CD4-positive, alpha-beta T cell (primary cell): ENCODE results near the gene ANXA10. TPM values are rescaled to one million over a fixed set of nuclear protein-coding genes. Genes with fewer than 3 reads are reported as not detected.

ENCODE experiments used
- ATAC-seq: fragments of 200-7000 bp; cut with Tn5 transposase; one replicate; pipeline ENCODE4 v1.10.0; 2022; ENCODE audit warnings: mild to moderate bottlenecking; ENCODE audit not compliant: poor library complexity
- CTCF ChIA-PET: fragments of 350-600 bp; sonication (Branson Sonifier 250); formaldehyde crosslinking; loops from one replicate; lab custom pipeline; 2021; ENCODE audit warnings: antibody characterized with exemption, inconsistent platforms; lab: Charles Lee
- POLR2A ChIA-PET: fragments of 350-600 bp; sonication (Branson Sonifier 250); formaldehyde crosslinking; loops from one replicate; lab custom pipeline; 2021; ENCODE audit warnings: antibody characterized with exemption, inconsistent platforms; lab: Charles Lee
- DNase-seq, 14 experiments: peaks; one replicate each; pipeline ENCODE4 v3.0.0-alpha.2; 2013 to 2020; ENCODE audit warnings: mixed read lengths in 2 of 14
- H3K27ac ChIP-seq, 2 donors: one replicate each; pipeline versions ENCODE4 v1.5.1 to v1.7.0; 2013; ENCODE audit warnings: low read length in 2 of 2, low read depth in 1 of 2, mild to moderate bottlenecking in 1 of 2
- H3K27me3 ChIP-seq, 2 experiments: 1 replicate in 1 of 2; 2 replicates in 1 of 2; pipeline versions ENCODE4 v1.6.1 to v1.7.0; 2013; ENCODE audit warnings: low read length in 2 of 2, control low read depth in 1 of 2, mild to moderate bottlenecking in 1 of 2, moderate library complexity in 1 of 2; ENCODE audit not compliant: insufficient read depth in 2 of 2, control insufficient read depth in 1 of 2
- H3K36me3 ChIP-seq: one replicate; pipeline ENCODE4 v1.6.1; 2013; ENCODE audit warnings: low read length, control low read depth; ENCODE audit not compliant: insufficient read depth
- H3K4me1 ChIP-seq: one replicate; pipeline ENCODE4 v1.6.1; 2013; ENCODE audit warnings: low read length, control low read depth; ENCODE audit not compliant: insufficient read depth
- H3K4me3 ChIP-seq: one replicate; pipeline ENCODE4 v1.5.1; 2013; ENCODE audit warnings: mild to moderate bottlenecking, low read length, moderate library complexity
- H3K9me3 ChIP-seq, 2 experiments: 1 replicate in 1 of 2; 2 replicates in 1 of 2; pipeline versions ENCODE4 v1.6.1 to v1.7.0; 2013; ENCODE audit warnings: low read length in 2 of 2, mild to moderate bottlenecking in 2 of 2, control low read depth in 1 of 2, moderate library complexity in 1 of 2; ENCODE audit not compliant: control insufficient read depth in 1 of 2, insufficient read depth in 1 of 2
- H3K27ac Mint-ChIP-seq: one replicate; pipeline ENCODE4 v1.8.0; 2020; ENCODE audit warnings: mixed read lengths
- H3K27me3 Mint-ChIP-seq: one replicate; pipeline ENCODE4 v1.8.0; 2021; ENCODE audit warnings: mixed read lengths
- H3K36me3 Mint-ChIP-seq: one replicate; pipeline ENCODE4 v1.8.0; 2021; ENCODE audit warnings: low read depth, mixed read lengths
- H3K4me1 Mint-ChIP-seq: one replicate; pipeline ENCODE4 v1.8.0; 2021; ENCODE audit warnings: low read depth, mixed read lengths
- H3K4me3 Mint-ChIP-seq: one replicate; pipeline ENCODE4 v1.8.0; 2020; ENCODE audit warnings: mild to moderate bottlenecking, mixed read lengths
- H3K9me3 Mint-ChIP-seq: one replicate; pipeline ENCODE4 v1.8.0; 2020; ENCODE audit warnings: mixed read lengths
- intact Hi-C, 2 experiments: fragments of 100-400 bp; cut with DNase I in 1 of 2; cut with micrococcal nuclease in 1 of 2; formaldehyde crosslinking; loops; one replicate each; pipeline versions ENCODE4 v1.15.1 to v1.9.0; 2023 to 2025; cut with DNase I, micrococcal nuclease
- total RNA-seq, 174 experiments: library from RNA in 2 of 174; stranded (reverse) in 2 of 174; gene quantifications; one replicate each; pipeline ENCODE4 v1.2.3 and lab custom pipeline; 2021 to 2026
- TF ChIP-seq, protein P1 (sequence below): fragments of 200-600 bp; IDR thresholded peaks from one replicate; pipeline ENCODE4 v1.8.0; 2022; ENCODE audit warnings: antibody characterized with exemption, mild to moderate bottlenecking

ANXA10 gene
- total RNA-seq, 2 experiments from 2014 or later, result not detected

DNA sequence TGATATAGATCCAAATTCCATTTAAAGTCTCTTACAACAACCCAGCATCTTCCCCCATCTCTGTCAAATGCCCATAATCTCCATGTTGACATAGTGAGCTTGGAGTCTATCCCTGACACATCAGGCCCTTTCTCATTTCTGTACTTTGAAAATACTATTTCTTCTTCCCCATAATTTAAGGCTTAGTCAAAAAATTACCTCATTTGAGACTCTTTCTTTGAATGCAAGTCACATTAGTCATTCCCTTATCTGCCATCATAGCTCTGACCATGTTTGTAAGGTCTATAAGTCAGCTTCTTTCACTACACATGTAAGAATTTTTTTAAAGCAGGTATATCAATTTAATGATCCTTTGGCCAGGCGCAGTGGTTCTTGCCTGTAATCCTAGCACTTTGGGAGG, 126.3 kb downstream of the ANXA10 start:
- H3K27me3 Mint-ChIP-seq, result no peaks in the 10 kb centered on the region
- peaks cover 0 to 4% of the 10 kb centered on the region in 2 experiments for H3K9me3 ChIP-seq
- no peaks in the 10 kb centered on the region for H3K9me3 Mint-ChIP-seq
- H3K4me3 Mint-ChIP-seq, result no peak overlapping the region
- no peak overlapping the region for H3K27ac ChIP-seq
- DNase-seq (no peak), ATAC-seq (no peak)
- H3K4me3 ChIP-seq, result no peak overlapping the region
- H3K36me3 Mint-ChIP-seq, result peaks cover 97% of the 10 kb centered on the region
- no peaks in the 10 kb centered on the region for H3K4me1 ChIP-seq
- POLR2A ChIA-PET, result no interaction called here
- TF ChIP-seq, protein P1, sequence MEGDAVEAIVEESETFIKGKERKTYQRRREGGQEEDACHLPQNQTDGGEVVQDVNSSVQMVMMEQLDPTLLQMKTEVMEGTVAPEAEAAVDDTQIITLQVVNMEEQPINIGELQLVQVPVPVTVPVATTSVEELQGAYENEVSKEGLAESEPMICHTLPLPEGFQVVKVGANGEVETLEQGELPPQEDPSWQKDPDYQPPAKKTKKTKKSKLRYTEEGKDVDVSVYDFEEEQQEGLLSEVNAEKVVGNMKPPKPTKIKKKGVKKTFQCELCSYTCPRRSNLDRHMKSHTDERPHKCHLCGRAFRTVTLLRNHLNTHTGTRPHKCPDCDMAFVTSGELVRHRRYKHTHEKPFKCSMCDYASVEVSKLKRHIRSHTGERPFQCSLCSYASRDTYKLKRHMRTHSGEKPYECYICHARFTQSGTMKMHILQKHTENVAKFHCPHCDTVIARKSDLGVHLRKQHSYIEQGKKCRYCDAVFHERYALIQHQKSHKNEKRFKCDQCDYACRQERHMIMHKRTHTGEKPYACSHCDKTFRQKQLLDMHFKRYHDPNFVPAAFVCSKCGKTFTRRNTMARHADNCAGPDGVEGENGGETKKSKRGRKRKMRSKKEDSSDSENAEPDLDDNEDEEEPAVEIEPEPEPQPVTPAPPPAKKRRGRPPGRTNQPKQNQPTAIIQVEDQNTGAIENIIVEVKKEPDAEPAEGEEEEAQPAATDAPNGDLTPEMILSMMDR, result no peak
- H3K36me3 ChIP-seq, result peaks cover 67% of the 10 kb centered on the region
- peaks cover 6% of the 10 kb centered on the region for H3K4me1 Mint-ChIP-seq
- CTCF ChIA-PET, result no interaction called here
- no peak overlapping the region for H3K27ac Mint-ChIP-seq
- H3K27me3 ChIP-seq, result no peaks in the 10 kb centered on the region
- intact Hi-C loops, result no loop called here

DNA sequence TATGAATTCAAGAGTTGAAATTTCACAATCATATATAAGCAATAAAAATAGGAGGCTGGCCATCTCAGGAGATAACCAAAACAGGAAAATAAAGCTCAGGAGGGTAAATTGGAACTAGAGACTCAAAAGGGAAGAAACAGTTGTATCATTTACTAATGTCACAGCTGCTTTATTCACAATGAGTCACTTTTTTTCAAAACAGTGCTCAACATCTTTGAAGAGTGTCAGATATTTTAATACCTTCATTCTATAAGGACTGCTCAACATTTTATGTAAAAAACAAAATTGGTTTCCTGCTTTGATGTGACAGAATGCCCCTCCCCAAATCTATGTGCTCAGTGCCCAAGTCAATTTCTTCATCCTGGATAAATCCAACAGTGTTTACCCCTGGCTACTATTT, 128.6 kb downstream of the ANXA10 start:
- Histone ChIP-seq H3K4me1 (no peaks in the 10 kb centered on the region), H3K9me3 (peaks cover 0 to 4% of the 10 kb centered on the region in 2 experiments), H3K4me3 (no peak overlapping the region), H3K27ac (no peak overlapping the region), H3K27me3 (no peaks in the 10 kb centered on the region), H3K36me3 (peaks cover 73% of the 10 kb centered on the region)
- no peaks in the 10 kb centered on the region for H3K27me3 Mint-ChIP-seq
- DNase-seq (no peak), ATAC-seq (no peak)
- peaks cover 6% of the 10 kb centered on the region for H3K4me1 Mint-ChIP-seq
- H3K9me3 Mint-ChIP-seq, result no peaks in the 10 kb centered on the region
- ChIA-PET POLR2A (no interaction called here), CTCF (no interaction called here)
- no peak overlapping the region for H3K27ac Mint-ChIP-seq
- TF ChIP-seq, protein P1, result no peak
- intact Hi-C loops, result no loop called here
- no peak overlapping the region for H3K4me3 Mint-ChIP-seq
- peaks cover 96% of the 10 kb centered on the region for H3K36me3 Mint-ChIP-seq

DNA sequence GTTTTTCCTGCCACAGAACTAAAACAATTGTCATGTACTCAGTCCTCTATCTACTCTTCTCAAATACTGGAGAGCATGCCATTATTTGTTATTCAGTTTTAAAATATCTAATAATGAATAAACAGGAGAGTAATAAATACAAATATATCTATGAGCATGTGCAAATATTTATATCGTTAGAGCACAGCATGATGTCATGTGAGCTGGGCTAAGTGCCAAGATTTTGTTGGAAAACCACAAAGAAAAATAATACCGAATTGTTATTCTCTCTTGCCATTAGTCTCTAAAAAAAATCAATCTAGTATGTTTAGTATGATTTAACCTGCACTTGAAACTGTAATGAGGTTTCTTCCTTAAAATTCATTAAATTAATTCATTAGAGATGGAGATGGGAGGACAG, 129.0 kb downstream of the ANXA10 start:
- Histone ChIP-seq H3K36me3 (peaks cover 73% of the 10 kb centered on the region), H3K4me3 (no peak overlapping the region), H3K27ac (no peak overlapping the region), H3K27me3 (no peaks in the 10 kb centered on the region), H3K9me3 (peaks cover 0 to 4% of the 10 kb centered on the region in 2 experiments), H3K4me1 (no peaks in the 10 kb centered on the region)
- DNase-seq (no peak), ATAC-seq (no peak)
- Mint-ChIP-seq H3K27ac (no peak overlapping the region), H3K4me3 (no peak overlapping the region), H3K36me3 (peaks cover 96% of the 10 kb centered on the region), H3K27me3 (no peaks in the 10 kb centered on the region), H3K9me3 (no peaks in the 10 kb centered on the region), H3K4me1 (peaks cover 6% of the 10 kb centered on the region)
- TF ChIP-seq, protein P1, result no peak
- CTCF ChIA-PET, result no interaction called here
- POLR2A ChIA-PET, result no interaction called here
- intact Hi-C loops, result no loop called here

Other genes starting within 250 kb of the ANXA10 start
- gene DDX60, start 226.2 kb downstream of the ANXA10 start, total RNA-seq, result 10 to 100 TPM; 11.9 to 12.2 TPM